ENCODE data around the gene TLX2. TPM values are rescaled to one million over a fixed set of nuclear protein-coding genes. Genes with fewer than 3 reads are reported as not detected.

Gene TLX2
- total and polyA plus RNA-seq, 2 of the 8 experiments (the other 6 are each of a cell fraction or from before 2014, with no cell fraction given) = 0.06 to 0.17 TPM

DNA sequence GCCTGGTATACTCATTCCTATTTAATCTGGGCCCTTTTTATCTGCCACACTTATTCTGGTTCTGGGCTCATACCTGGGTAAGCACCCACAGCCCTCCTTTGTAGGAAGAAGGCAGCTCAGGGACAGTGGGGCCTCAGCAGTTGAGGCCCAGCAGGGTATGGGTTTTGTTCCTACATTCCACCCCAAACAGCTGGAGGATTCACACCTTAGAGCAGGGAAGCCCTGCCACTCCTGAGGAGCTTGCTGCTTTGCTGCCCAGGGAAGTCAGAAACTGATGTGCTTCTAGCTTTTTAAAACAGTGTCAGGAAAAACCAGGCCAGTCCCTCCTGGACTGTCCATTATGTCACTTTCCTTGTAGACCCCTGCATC, 13.7 kb upstream of the TLX2 start:
- Histone ChIP-seq H2BK12ac (ENCODE audit: low read depth, low read length) (no peak overlapping the region), H3K9me3 (ENCODE audit: insufficient read depth in 2 of 2, low read depth in 1 of 2, low read length in 1 of 2) (no peaks in the 10 kb centered on the region), H4K91ac (replicated peaks; ENCODE audit: insufficient read length, low read length) (no peak overlapping the region), H3K4me1 (replicated peaks in 1 of 4; ENCODE audit: control insufficient read depth in 3 of 4, insufficient read depth in 4 of 4, low read length in 3 of 4) (peaks cover 7 to 59% (median 38%) of the 10 kb centered on the region in 4 experiments), H3K27me3 (replicated peaks in 1 of 4; ENCODE audit: control insufficient read depth in 3 of 4, extremely low read depth in 1 of 4, insufficient read depth in 3 of 4, low read length in 3 of 4) (peaks cover 82 to 100% (median 100%) of the 10 kb centered on the region in 4 experiments), H2AFZ (ENCODE audit: low read length) (no peak overlapping the region), H3K4me3 (ENCODE audit: extremely low read depth in 1 of 4, insufficient read depth in 2 of 4, low read depth in 3 of 4, low read length in 4 of 4) (0 out of 8 replicates have a peak overlapping the region, but pooled peaks of 1 of the 4 experiments have one; percentile 57), H3K4ac (replicated peaks; ENCODE audit: insufficient read length, low read depth, low read length) (no peak overlapping the region), H4K8ac (ENCODE audit: extremely low read depth, insufficient read depth, low read length) (no peak overlapping the region), H3K36me3 (ENCODE audit: control insufficient read depth in 2 of 4, insufficient read depth in 4 of 4, low read length in 3 of 4) (peaks cover 0 to 5% (median 2%) of the 10 kb centered on the region in 4 experiments; a peak in 6 of 8 replicates), H3K23me2 (ENCODE audit: low read depth, low read length) (peaks cover 35% of the 10 kb centered on the region; the same call in 1 of the 2 replicates), H4K20me1 (replicated peaks in 1 of 2; ENCODE audit: control insufficient read depth in 1 of 2, insufficient read depth in 2 of 2, low read length in 2 of 2) (peaks cover 0 to 15% of the 10 kb centered on the region in 2 experiments), H3K56ac (replicated peaks; ENCODE audit: insufficient read length, low read depth, low read length) (no peak overlapping the region), H3K79me1 (ENCODE audit: low read depth, low read length) (no peaks in the 10 kb centered on the region), H3K79me2 (ENCODE audit: control insufficient read depth in 1 of 2, insufficient read depth in 2 of 2, low read length in 2 of 2) (no peaks in the 10 kb centered on the region), H2BK5ac (ENCODE audit: low read depth, low read length) (no peak overlapping the region), H3K9ac (replicated peaks in 1 of 4; ENCODE audit: extremely low read depth in 1 of 4, low read depth in 3 of 4, low read length in 3 of 4) (no peak overlapping the region), H2BK20ac (ENCODE audit: low read length) (no peak overlapping the region), H2BK15ac (ENCODE audit: low read length) (no peak overlapping the region), H4K5ac (ENCODE audit: insufficient read length, low read depth, low read length) (no peak overlapping the region), H3K18ac (ENCODE audit: extremely low read depth, low read length) (no peak overlapping the region), H2BK120ac (replicated peaks; ENCODE audit: low read depth, low read length) (no peak overlapping the region), H3K23ac (ENCODE audit: insufficient read length) (no peak overlapping the region), H3K4me2 (ENCODE audit: insufficient read depth in 1 of 2, low read depth in 2 of 2, low read length in 2 of 2) (peak overlapping the region in 1 of 2 experiments; percentile 78; a peak in 1 of 4 replicates), H3K14ac (ENCODE audit: insufficient read length) (no peak overlapping the region), H2AK5ac (ENCODE audit: low read depth, low read length) (no peak overlapping the region), H3K27ac (ENCODE audit: low read depth, low read length) (no peak overlapping the region)
- ChIA-PET POLR2A (ENCODE audit: partially characterized antibody) (interaction anchor here (0.9 to 9.4 kb wide), 13 partner anchors 9 to 88 kb away, joined by 3 to 73 read pairs (median 3); partner anchors contain the start of genes AUP1, CCDC142, DQX1 and HTRA2), CTCF (ENCODE audit: partially characterized antibody) (interaction anchor here (0.7 to 5.1 kb wide), 15 partner anchors 9 to 91 kb away, joined by 3 to 24 read pairs (median 6); partner anchors contain the start of genes AUP1, CCDC142, HTRA2 and TLX2)
- peak in 1 of 2 experiments; percentile 50 for DNase-seq (ENCODE audit: low read depth in 1 of 2, low spot score in 2 of 2)
- TF ChIP-seq EZH2 (IDR thresholded peaks at IDR 0.05; ENCODE audit: low read depth, low read length, severe bottlenecking) (no peak), TEAD4 (IDR thresholded peaks at IDR 0.05; ENCODE audit: low read depth, low read length) (0 out of 2 replicates have a peak, but pooled peaks have one; percentile 28), TAF1 (IDR thresholded peaks at IDR 0.05; ENCODE audit: low read depth, low read length) (no peak), EP300 (IDR thresholded peaks at IDR 0.05; ENCODE audit: borderline replicate concordance in 1 of 2, low read depth in 2 of 2, low read length in 2 of 2) (no peak), ATF2 (IDR thresholded peaks at IDR 0.05; ENCODE audit: low read length) (no peak), NANOG (IDR thresholded peaks at IDR 0.05; ENCODE audit: insufficient read depth, low read depth, low read length, poor library complexity, severe bottlenecking) (no peak), PHF8 (conservative IDR thresholded peaks at IDR 0.05; ENCODE audit: low read depth, low read length) (no peak), RXRA (IDR thresholded peaks at IDR 0.05; ENCODE audit: insufficient read depth, low read depth, low read length) (no peak), SRF (IDR thresholded peaks at IDR 0.05; ENCODE audit: low read depth, low read length) (no peak)
- FAIRE-seq = no peak

Measured in H1 (cell line).